SH-SY5Y (cell line): ENCODE results near the gene TGFBR3.

Experiments
- GATA2 ChIP-seq: IDR thresholded peaks from 2 replicates; pipeline ENCODE4 v1.6.1; 2011; ENCODE audit warnings: mild to moderate bottlenecking, low read depth, low read length
- GATA3 ChIP-seq: IDR thresholded peaks from 2 replicates; pipeline ENCODE4 v1.6.1; 2011; ENCODE audit warnings: low read depth, mild to moderate bottlenecking, low read length, moderate library complexity

TGFBR3 gene

DNA sequence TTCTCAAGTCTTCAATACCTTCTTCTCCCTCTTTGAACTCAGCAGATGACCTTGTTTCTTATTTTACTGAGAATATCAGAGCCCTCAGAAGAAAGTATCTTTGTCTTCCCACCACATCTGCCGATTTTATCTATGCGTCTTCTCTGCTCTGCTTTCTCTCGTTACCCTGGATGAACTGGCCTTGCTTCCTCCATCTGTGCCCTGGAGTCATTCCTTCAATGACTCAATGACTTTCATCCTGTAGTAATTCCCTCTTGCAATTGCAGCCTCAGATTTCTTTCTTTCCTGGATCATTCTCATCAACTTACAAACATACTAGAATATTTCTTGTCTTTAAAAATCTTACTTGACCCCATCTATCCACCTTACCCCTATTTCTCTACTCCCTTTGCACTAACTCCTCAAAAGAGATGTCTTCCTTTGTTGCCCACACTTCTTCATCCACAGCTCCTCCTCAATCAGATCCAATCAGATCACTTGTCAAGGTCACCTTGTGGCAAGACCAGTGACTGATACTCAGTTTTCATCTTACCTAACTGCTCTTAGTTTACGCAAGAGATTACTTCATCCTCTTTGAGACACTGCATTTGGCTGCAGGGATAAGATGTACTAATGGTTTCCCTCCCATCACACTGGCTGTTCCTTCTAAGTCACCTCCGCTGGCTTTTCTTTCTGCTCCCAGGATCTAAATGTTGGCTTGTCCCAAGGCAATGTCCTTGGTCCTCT, 8.2 kb upstream of the TGFBR3 start:
- TF ChIP-seq GATA3, result no peak
- TF ChIP-seq GATA2, result no peak

GRCh38 chr1:91891969-91892368, 6.0 kb upstream of the TGFBR3 start:
- TF ChIP-seq GATA3 (no peak), GATA2 (no peak)

DNA sequence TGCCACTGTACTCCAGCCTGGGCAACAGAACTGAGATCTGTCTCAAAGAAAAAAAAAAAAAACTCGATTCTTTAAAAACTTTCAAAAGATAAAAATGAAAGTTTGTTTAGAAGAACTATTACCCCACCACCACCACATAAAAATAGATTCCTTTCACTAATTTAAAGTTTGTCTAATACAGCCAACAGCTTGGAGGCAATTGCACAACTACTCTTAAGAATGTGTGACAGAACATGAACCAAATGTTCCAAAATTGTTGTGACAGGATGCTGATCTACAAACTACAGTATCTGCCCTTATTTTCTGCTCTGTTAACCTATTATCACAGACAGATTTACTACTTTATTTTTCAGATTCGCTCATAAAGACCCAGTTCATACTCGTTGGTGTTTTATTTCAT, 5.5 kb upstream of the TGFBR3 start:
- no peak for TF ChIP-seq GATA2
- no peak for TF ChIP-seq GATA3

GRCh38 chr1:91889717-91890459, 3.9 kb upstream of the TGFBR3 start:
- no peak for TF ChIP-seq GATA3

GRCh38 chr1:91885213-91885715, 687 bp downstream of the TGFBR3 start:
- TF ChIP-seq GATA2, result no peak
- no peak for TF ChIP-seq GATA3

- no peak for TF ChIP-seq GATA2
- no peak for TF ChIP-seq GATA3
Observed at GRCh38 chr1:91884459-91885212, 1.3 kb downstream of the TGFBR3 start.

GRCh38 chr1:91883470-91883869, 2.5 kb downstream of the TGFBR3 start:
- TF ChIP-seq GATA2 (no peak), GATA3 (no peak)

DNA sequence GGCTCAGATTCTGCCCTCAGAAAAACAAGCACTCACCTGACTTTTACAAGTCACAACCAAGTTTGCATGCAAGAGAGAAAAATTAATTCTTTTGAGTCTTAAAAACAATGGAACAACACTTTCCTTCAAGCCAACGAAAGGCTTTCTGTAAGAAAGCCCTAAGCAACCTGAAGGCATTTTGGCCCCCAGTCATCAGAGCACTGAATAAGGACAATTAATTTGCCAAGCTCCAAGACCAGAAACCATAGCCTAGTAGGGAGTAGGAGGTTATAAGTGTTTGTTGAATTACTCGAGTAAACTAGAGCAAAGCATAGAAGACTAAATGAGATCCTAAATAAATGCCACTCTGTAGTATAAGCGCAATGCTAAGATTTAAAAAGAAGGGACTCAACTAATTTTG, 4.7 kb downstream of the TGFBR3 start:
- TF ChIP-seq GATA3 (no peak), GATA2 (no peak)

DNA sequence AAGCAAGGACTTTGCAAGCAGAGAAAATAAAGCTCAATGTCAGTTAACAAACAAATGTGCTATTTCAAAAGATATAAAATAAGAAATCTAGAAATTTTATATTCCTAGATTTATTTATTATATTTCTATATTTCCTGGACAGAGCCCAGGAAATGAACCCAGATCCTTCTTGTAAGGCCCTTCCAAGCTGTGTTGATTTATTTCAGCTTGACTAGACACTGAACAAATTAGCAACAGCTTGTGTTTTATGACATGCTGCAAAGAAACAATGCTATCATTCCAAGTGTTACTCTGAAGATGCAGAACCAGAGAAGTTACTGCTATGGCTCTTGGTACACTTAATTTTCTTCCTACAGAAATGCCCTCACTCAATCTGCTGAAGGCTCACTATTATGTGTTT, 6.2 kb downstream of the TGFBR3 start:
- no peak for TF ChIP-seq GATA2
- TF ChIP-seq GATA3, result no peak

DNA sequence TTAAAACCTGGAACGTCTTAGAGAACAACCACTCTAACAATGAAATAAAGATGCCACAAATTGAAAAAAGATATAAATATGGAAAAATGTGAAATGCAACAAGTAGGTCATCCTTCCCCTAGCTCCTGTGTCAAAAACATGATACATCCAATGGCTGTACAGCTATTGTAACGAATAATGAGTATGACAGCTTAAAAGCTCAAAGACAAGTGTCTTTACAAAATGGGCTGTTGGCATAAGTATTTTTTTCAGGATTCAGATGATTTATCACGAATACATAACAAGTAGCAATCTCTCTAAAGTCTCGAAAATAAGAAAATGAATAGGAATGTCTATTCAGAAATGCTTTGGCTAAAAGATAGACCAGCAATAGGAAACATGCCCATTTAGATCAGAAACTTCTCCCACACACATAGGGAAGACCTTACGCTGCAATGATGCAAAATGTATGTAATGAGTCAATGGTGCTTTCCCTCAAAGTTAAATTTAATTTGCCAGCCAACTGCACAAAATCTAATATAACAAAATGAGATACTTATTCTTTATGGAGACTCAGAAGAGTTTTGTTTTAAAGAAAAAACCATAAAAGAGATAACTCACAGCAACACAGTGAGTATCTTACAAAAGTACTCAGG, 8.3 kb downstream of the TGFBR3 start:
- TF ChIP-seq GATA3 (no peak), GATA2 (no peak)

GRCh38 chr1:91876781-91877573, 9.0 kb downstream of the TGFBR3 start:
- TF ChIP-seq GATA3, result no peak
- TF ChIP-seq GATA2, result no peak

DNA sequence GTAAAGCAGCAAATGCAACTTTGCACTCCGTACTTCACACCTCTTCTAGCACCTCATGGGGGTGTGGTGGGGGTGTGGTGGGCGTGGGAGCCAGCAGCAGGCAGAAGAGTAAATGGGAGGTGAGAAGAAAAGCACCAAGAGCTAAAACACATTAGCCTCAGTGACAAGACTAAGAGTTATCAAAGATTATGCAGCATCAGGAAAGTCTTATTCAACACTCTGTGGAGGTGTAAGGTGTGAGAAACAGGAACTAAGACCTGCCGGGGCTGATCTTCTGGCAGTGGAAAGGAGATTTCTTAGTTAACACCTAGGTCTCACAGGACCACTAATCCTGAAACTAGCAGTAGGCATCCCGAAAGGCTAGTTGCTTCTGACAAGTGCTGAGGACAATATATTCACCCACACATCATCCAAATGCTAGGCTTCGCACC, 9.9 kb downstream of the TGFBR3 start:
- TF ChIP-seq GATA3 (no peak), GATA2 (no peak)

DNA sequence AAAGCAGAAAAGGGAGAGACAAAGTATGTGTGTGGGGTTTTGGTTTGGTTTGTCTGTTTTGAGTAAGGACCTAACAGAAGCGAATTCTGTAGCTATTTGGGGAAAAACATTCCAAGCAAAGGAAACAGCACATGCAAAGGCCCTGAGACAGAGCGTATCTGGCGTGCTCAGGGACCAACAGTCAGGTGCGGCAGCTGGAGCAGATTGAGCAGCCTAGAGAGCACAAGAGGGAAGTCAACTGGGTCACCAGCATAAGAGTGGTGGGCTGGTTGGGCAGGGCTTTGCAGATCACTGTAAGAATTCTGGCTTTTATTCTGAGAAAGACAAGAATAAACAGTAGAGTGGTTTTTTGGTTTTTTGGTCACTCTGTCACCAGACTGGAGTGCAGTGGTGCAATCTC, 11.8 kb downstream of the TGFBR3 start:
- TF ChIP-seq GATA2, result no peak
- no peak for TF ChIP-seq GATA3

DNA sequence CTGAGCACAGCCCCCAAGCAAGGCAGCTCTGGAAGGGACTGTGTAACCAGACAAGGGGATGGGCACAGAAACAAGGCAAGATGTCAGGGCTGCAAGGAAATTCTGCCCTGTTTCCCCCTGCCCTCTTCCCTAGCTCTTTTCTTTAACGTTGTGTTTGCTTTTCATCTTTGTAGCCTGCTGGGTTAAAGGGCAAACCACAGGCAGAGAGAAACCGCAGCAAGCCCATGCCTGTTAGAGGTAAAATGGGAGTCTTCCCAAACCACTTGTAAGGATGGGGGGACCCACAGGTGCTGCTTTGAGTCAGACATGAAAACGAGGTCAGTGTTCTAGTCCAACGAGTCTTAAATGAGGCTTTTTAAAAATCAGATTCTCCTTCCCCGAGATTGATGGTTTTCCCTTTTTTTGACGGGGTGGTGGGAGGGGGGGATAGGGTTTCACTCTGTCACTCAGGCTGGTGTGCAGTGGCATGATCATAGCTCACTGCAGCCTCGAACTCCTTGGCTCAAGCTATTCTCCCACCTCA, 13.3 kb downstream of the TGFBR3 start:
- TF ChIP-seq GATA2, result no peak
- no peak for TF ChIP-seq GATA3
